HepG2 (cell line): ENCODE data around the gene CTNND2. TPM values are rescaled to one million over a fixed set of nuclear protein-coding genes. Genes with fewer than 3 reads are reported as not detected.

Experiments used
- BCL6 ChIP-seq: IDR thresholded peaks from 2 replicates; pipeline ENCODE4 v1.6.1; 2016; ENCODE audit warnings: missing genetic modification reagents, missing compliant biosample characterization
- FOXP1 ChIP-seq, 2 experiments: fragments of 450-650 bp in 1 of 2; IDR thresholded peaks; 2 replicates each; pipeline ENCODE4 v1.6.1; 2017 to 2018; ENCODE audit warnings: antibody characterized with exemption in 1 of 2
- HNF4A ChIP-seq: sonication (generic); formaldehyde crosslinking; IDR thresholded peaks from 2 replicates; pipeline ENCODE4 v1.4.0; 2020; ENCODE audit warnings: missing genetic modification reagents
- MATR3 ChIP-seq: sonication (generic); formaldehyde crosslinking; IDR thresholded peaks from 2 replicates; pipeline ENCODE4 v1.4.0; 2020; ENCODE audit warnings: missing genetic modification reagents
- NFE2L2 ChIP-seq: fragments of 150-350 bp; IDR thresholded peaks from 2 replicates; pipeline ENCODE4 v1.6.1; 2014; ENCODE audit warnings: low read length
- PHF5A ChIP-seq: IDR thresholded peaks from one replicate; pipeline ENCODE4 v1.6.1; 2018; ENCODE audit warnings: low read depth, missing genetic modification reagents; ENCODE audit not compliant: unreplicated experiment
- PLRG1 ChIP-seq: fragments of 450-650 bp; conservative IDR thresholded peaks from 2 replicates; pipeline ENCODE4 v1.6.1; 2016
- SMYD3 ChIP-seq: sonication (generic); formaldehyde crosslinking; IDR thresholded peaks from 2 replicates; pipeline ENCODE4 v1.8.1; 2023; ENCODE audit warnings: mild to moderate bottlenecking, missing genetic modification reagents
- STAT5B ChIP-seq: sonication (generic); formaldehyde crosslinking; IDR thresholded peaks from 2 replicates; pipeline ENCODE4 v1.4.0; 2020; ENCODE audit warnings: missing genetic modification reagents
- ZFP36L1 ChIP-seq: sonication (generic); formaldehyde crosslinking; IDR thresholded peaks from 2 replicates; pipeline ENCODE4 v1.8.0; 2022; ENCODE audit warnings: mild to moderate bottlenecking, missing genetic modification reagents, moderate library complexity
- ZNF24 ChIP-seq: fragments of 450-650 bp; IDR thresholded peaks from 2 replicates; pipeline ENCODE4 v1.6.1; 2017; ENCODE audit warnings: antibody characterized with exemption, mild to moderate bottlenecking
- ZNF253 ChIP-seq: sonication (generic); formaldehyde crosslinking; IDR thresholded peaks from 2 replicates; pipeline ENCODE4 v1.8.0; 2022; ENCODE audit warnings: mild to moderate bottlenecking, missing genetic modification reagents, borderline replicate concordance
- ZNF30 ChIP-seq: sonication (generic); formaldehyde crosslinking; IDR thresholded peaks from 2 replicates; pipeline ENCODE4 v1.5.0; 2020; ENCODE audit warnings: mild to moderate bottlenecking, missing genetic modification reagents
- ZNF614 ChIP-seq: IDR thresholded peaks from 2 replicates; pipeline ENCODE4 v1.6.1; 2018; ENCODE audit warnings: missing biosample characterization, missing genetic modification reagents, inconsistent platforms, borderline replicate concordance
- ZNF761 ChIP-seq: sonication (generic); formaldehyde crosslinking; conservative IDR thresholded peaks from 2 replicates; pipeline ENCODE4 v1.4.0; 2020; ENCODE audit warnings: mild to moderate bottlenecking, missing genetic modification reagents
- ZNF816 ChIP-seq: sonication (generic); formaldehyde crosslinking; IDR thresholded peaks from 2 replicates; pipeline ENCODE4 v1.8.0; 2022; ENCODE audit warnings: missing genetic modification reagents, mild to moderate bottlenecking, borderline replicate concordance
- ZNF83 ChIP-seq: sonication (generic); formaldehyde crosslinking; IDR thresholded peaks from 2 replicates; pipeline ENCODE4 v1.4.0; 2020; ENCODE audit warnings: missing genetic modification reagents, mild to moderate bottlenecking, borderline replicate concordance
- ZNF883 ChIP-seq: sonication (generic); formaldehyde crosslinking; IDR thresholded peaks from 2 replicates; pipeline ENCODE4 v1.5.1; 2020; ENCODE audit warnings: mild to moderate bottlenecking, missing genetic modification reagents; ENCODE audit errors: not compliant biosample characterization
- polyA plus RNA-seq, 8 experiments: library from polyadenylated mRNA; depleted of rRNA in 3 of 8; stranded (reverse) in 7 of 8; unstranded in 1 of 8; fragments of >200 nt; fragmentation: Illumina TruSeq in 4 of 8; extraction: Trizol in 4 of 8; gene quantifications; 2 replicates each; pipeline versions ENCODE4 v1.2.1 to v1.2.3, GENCODE V29; 2011 to 2016; ENCODE audit warnings: low read depth in 4 of 8, missing spikeins in 1 of 8, mixed read lengths in 1 of 8; ENCODE audit not compliant: insufficient read depth in 1 of 8
- total RNA-seq, 5 experiments: library from RNA; depleted of rRNA; stranded (reverse); fragments of >200 nt; fragmentation: Illumina TruSeq; extraction: Trizol; gene quantifications; 2 replicates each; pipeline ENCODE4 v1.2.3, GENCODE V29; 2016; ENCODE audit warnings: low read depth in 1 of 5
- TF ChIP-seq, protein P1 (sequence below): sonication (generic); formaldehyde crosslinking; IDR thresholded peaks from 2 replicates; pipeline ENCODE4 v1.5.0; 2020; ENCODE audit warnings: mild to moderate bottlenecking, missing genetic modification reagents
- TF ChIP-seq, protein P2 (sequence below): sonication (generic); formaldehyde crosslinking; IDR thresholded peaks from 2 replicates; pipeline ENCODE4 v1.8.0; 2022; ENCODE audit warnings: mild to moderate bottlenecking, missing genetic modification reagents, moderate library complexity
- TF ChIP-seq, protein P3 (sequence below): sonication (generic); formaldehyde crosslinking; IDR thresholded peaks from 2 replicates; pipeline ENCODE4 v1.4.0; 2020; ENCODE audit warnings: mild to moderate bottlenecking, missing genetic modification reagents
- TF ChIP-seq, protein P4 (sequence below): sonication (generic); formaldehyde crosslinking; conservative IDR thresholded peaks from 2 replicates; pipeline ENCODE4 v1.8.0; 2022; ENCODE audit warnings: low read depth, missing genetic modification reagents
- TF ChIP-seq, protein P5 (sequence below): sonication (generic); formaldehyde crosslinking; IDR thresholded peaks from 2 replicates; pipeline ENCODE4 v1.8.1; 2023; ENCODE audit warnings: mild to moderate bottlenecking, missing genetic modification reagents
- TF ChIP-seq, protein P6 (sequence below): sonication (generic); formaldehyde crosslinking; IDR thresholded peaks from 2 replicates; pipeline ENCODE4 v1.9.0; 2021; ENCODE audit warnings: missing genetic modification reagents, mild to moderate bottlenecking, borderline replicate concordance

Gene CTNND2
- total and polyA plus RNA-seq, 2 of the 13 experiments (the other 11 are each of a cell fraction or from before 2014, with no cell fraction given) = not detected

DNA sequence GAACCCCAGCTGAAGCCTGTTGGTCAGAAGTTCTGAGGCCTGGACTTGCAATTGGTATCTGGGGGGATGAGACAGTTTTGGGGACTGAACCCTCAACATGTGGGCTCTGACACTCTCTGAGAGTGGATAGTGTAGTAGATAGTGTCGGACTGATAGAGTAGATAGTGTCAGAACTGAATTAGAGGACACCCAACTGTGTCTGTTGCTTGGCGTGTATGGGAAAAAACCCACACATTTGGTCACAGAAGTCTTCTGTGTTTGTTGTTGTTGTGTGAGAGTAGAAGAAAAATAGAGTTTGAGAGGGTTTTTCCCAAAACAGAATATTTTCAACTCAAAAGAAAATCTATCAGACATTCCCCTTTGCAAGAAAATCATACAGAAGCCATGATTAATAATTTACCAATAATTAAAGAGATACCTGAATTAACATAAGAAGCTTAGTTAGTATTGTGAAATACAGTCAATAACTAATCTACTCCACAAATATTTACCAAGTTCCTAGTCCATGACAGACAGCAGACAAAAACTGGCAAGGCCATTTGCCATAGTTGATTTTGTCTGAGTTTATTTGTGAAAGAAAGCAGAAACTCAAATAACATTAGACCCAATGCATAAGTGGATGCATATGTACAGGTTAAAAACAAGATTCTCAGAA, 170.9 kb downstream of the CTNND2 start (continued):
- no peak for TF ChIP-seq ZNF83 (CRISPR knock-in tag)
- no peak for TF ChIP-seq PLRG1
- TF ChIP-seq, protein P1, sequence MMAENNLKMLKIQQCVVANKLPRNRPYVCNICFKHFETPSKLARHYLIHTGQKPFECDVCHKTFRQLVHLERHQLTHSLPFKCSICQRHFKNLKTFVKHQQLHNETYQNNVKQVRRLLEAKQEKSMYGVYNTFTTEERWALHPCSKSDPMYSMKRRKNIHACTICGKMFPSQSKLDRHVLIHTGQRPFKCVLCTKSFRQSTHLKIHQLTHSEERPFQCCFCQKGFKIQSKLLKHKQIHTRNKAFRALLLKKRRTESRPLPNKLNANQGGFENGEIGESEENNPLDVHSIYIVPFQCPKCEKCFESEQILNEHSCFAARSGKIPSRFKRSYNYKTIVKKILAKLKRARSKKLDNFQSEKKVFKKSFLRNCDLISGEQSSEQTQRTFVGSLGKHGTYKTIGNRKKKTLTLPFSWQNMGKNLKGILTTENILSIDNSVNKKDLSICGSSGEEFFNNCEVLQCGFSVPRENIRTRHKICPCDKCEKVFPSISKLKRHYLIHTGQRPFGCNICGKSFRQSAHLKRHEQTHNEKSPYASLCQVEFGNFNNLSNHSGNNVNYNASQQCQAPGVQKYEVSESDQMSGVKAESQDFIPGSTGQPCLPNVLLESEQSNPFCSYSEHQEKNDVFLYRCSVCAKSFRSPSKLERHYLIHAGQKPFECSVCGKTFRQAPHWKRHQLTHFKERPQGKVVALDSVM (CRISPR knock-in tag) = no peak
- TF ChIP-seq ZNF883 (CRISPR knock-in tag) = no peak
- no peak for TF ChIP-seq PHF5A (CRISPR knock-in tag)
- no peak for TF ChIP-seq ZNF24
- TF ChIP-seq, protein P2, sequence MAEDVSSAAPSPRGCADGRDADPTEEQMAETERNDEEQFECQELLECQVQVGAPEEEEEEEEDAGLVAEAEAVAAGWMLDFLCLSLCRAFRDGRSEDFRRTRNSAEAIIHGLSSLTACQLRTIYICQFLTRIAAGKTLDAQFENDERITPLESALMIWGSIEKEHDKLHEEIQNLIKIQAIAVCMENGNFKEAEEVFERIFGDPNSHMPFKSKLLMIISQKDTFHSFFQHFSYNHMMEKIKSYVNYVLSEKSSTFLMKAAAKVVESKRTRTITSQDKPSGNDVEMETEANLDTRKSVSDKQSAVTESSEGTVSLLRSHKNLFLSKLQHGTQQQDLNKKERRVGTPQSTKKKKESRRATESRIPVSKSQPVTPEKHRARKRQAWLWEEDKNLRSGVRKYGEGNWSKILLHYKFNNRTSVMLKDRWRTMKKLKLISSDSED (CRISPR knock-in tag) = no peak
- TF ChIP-seq ZFP36L1 (CRISPR knock-in tag) = no peak
- no peak for TF ChIP-seq STAT5B (CRISPR knock-in tag)
- no peak for TF ChIP-seq NFE2L2
- 0 out of 2 replicates have a peak, but pooled peaks have one; percentile 16 for TF ChIP-seq HNF4A (CRISPR knock-in tag)
- TF ChIP-seq, protein P3, sequence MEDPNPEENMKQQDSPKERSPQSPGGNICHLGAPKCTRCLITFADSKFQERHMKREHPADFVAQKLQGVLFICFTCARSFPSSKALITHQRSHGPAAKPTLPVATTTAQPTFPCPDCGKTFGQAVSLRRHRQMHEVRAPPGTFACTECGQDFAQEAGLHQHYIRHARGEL = no peak
- TF ChIP-seq, protein P4, sequence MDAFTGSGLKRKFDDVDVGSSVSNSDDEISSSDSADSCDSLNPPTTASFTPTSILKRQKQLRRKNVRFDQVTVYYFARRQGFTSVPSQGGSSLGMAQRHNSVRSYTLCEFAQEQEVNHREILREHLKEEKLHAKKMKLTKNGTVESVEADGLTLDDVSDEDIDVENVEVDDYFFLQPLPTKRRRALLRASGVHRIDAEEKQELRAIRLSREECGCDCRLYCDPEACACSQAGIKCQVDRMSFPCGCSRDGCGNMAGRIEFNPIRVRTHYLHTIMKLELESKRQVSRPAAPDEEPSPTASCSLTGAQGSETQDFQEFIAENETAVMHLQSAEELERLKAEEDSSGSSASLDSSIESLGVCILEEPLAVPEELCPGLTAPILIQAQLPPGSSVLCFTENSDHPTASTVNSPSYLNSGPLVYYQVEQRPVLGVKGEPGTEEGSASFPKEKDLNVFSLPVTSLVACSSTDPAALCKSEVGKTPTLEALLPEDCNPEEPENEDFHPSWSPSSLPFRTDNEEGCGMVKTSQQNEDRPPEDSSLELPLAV (CRISPR knock-in tag) = no peak
- no peak for TF ChIP-seq FOXP1 (IDR thresholded peaks at IDR 0.05)
- peak; percentile 62; the same call in 1 of the 2 replicates for TF ChIP-seq FOXP1 (CRISPR knock-in tag; IDR thresholded peaks at IDR 0.05)
- no peak for TF ChIP-seq ZNF30 (CRISPR knock-in tag)
- no peak for TF ChIP-seq ZNF614 (CRISPR knock-in tag)
- TF ChIP-seq ZNF761 (CRISPR knock-in tag) = no peak
- no peak for TF ChIP-seq MATR3 (CRISPR knock-in tag)
- TF ChIP-seq ZNF816 (CRISPR knock-in tag) = no peak
- TF ChIP-seq, protein P5, sequence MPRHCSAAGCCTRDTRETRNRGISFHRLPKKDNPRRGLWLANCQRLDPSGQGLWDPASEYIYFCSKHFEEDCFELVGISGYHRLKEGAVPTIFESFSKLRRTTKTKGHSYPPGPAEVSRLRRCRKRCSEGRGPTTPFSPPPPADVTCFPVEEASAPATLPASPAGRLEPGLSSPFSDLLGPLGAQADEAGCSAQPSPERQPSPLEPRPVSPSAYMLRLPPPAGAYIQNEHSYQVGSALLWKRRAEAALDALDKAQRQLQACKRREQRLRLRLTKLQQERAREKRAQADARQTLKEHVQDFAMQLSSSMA (CRISPR knock-in tag) = no peak
- TF ChIP-seq SMYD3 (CRISPR knock-in tag) = no peak
- TF ChIP-seq, protein P6, sequence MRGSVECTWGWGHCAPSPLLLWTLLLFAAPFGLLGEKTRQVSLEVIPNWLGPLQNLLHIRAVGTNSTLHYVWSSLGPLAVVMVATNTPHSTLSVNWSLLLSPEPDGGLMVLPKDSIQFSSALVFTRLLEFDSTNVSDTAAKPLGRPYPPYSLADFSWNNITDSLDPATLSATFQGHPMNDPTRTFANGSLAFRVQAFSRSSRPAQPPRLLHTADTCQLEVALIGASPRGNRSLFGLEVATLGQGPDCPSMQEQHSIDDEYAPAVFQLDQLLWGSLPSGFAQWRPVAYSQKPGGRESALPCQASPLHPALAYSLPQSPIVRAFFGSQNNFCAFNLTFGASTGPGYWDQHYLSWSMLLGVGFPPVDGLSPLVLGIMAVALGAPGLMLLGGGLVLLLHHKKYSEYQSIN (CRISPR knock-in tag) = no peak
- peak; percentile 61 for TF ChIP-seq BCL6 (CRISPR knock-in tag)
- no peak for TF ChIP-seq ZNF253 (CRISPR knock-in tag)
